Measurements from ENCODE around the gene FHL3. TPM values are rescaled to one million over a fixed set of nuclear protein-coding genes. Genes with fewer than 3 reads are reported as not detected.
"Not testable (repeated sequence)": the region's sequence is repeated elsewhere in the genome, so short reads cannot be mapped to it uniquely, and the experiment has no call there.

Gene FHL3
- total RNA-seq, 1 experiment from 2014 or later, result 2.2 TPM

DNA sequence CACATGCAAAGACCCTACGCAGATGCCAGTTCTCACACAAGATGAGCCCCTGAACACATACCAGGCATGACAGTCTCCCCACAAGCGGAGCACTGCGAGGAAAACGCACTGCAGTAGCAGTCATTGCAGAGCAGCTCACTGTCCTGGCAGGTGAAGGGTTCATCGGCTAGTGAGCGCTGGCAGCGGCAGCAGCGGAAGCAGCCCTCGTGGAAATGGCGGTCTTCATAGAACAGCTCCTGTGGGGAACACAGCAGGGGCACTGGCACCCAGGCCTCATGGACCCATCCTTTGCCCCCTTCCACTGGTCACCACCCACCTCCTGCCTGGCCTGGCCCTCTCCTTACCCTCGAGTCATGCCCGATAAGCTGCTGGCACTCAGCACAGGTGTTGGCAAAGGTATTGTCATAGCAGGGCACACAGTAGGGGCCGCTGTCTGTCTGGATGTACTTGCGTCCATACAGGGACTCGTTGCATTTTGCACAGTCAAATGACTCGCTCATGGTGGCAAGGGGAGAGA lies 6.3 kb downstream of the FHL3 start:
- in situ Hi-C loops (cut with HindIII; ENCODE audit: low pct_unique_long_range_greater_than_20kb, low sequenced_read_pairs), result no loop called here
- no peak for DNase-seq (ENCODE audit: low read depth)

DNA sequence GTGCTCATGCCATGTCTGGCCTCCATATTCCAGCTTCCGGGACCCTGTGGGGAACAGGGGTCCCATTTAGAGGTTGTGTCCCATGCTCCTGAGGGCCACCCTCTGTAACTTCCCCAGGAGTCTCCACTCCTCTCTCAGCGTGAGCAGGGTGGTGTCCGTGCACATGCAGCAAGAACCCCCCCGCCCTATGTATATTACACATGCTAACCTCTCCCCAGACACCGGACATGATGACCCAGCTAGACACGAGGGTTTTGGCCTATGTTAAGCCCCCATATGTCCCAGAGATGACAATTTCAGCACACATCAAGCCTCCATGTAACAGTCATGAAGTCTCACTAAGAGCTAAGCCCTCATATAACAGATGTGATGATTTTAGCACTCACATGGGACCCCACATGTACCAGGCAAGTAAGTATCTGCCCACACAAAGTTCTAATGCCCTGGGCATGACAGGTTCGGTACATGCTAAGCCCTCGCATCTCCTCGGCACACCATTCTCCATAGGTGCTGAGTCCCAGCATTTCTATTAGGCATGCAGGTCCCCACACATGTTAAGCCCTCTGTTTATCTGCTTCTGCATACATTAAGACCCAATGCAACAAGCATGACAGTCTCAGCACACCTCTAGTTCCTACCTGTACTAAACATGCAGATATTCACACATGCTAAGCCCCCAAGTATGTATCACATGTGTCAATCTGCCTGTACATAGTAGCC lies 7.1 kb downstream of the FHL3 start:
- in situ Hi-C loops (cut with HindIII; ENCODE audit: low pct_unique_long_range_greater_than_20kb, low sequenced_read_pairs), result no loop called here
- no peak for DNase-seq (ENCODE audit: low read depth)

- in situ Hi-C loops (cut with HindIII; ENCODE audit: low pct_unique_long_range_greater_than_20kb, low sequenced_read_pairs), result no loop called here
- no peak for DNase-seq (ENCODE audit: low read depth)
Measured at GRCh38 chr1:37997256-37998088, 7.8 kb downstream of the FHL3 start.

DNA sequence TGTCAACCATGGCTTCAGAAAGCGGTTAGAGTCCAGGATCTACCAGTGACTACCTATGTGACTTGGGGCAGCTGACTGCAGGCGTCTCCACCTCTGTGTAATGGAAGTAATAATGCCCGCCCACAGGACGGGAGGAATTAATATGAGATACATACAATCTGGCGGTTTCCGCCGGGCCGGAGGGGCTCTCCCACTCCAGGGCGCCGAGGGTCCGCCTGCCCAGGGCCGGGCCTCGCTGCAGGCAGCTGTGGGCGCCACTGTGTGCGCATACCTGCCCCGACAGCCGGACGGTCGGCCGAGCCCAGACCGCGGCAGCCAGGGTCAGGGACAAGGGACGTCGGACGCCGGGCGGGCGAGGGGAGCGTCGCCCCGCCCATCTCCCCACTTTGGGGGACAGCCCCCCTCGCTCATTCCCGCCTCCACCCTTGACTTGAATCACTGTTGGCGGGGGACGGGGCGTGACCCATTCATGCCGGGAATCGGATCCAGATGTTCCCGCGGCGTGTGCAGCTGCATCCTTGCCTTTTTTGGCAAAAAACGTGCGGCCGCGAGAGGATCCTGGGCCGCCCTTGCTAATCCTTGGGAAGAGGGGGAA lies 9.5 kb downstream of the FHL3 start:
- in situ Hi-C loops (cut with HindIII; ENCODE audit: low pct_unique_long_range_greater_than_20kb, low sequenced_read_pairs), result no loop called here
- no peak for DNase-seq (ENCODE audit: low read depth)

GRCh38 chr1:37994886-37995566 lies 10.3 kb downstream of the FHL3 start:
- in situ Hi-C loops (cut with HindIII; ENCODE audit: low pct_unique_long_range_greater_than_20kb, low sequenced_read_pairs), result no loop called here

DNA sequence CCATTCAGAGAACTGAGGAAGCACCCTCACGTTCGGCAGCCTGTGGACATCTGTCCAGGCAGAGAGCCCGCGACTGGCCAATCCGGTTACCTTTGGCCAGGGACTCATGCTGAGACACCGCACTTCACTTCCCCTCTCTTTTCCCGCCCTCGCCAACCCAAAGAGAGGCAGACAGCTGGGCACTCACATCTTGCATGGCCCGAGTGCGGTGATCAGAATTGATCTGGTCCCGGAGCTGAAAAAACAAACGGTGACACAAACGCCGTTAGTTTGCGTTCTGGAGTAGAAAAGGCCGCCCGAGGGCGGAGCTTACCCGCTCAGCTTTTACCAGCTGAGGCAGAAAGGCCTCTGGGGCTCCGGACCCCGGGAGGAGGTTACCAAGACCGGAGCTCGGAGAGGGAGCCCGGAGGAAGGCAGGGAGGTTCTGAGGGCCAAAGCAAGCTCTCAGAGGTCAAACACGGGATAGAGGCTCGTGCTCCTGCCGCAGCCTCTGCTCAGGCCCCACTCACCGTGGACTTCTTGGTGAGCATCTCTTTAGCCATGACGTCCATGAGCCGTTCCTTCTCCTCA lies 15.9 kb downstream of the FHL3 start:
- in situ Hi-C loops (cut with HindIII; ENCODE audit: low pct_unique_long_range_greater_than_20kb, low sequenced_read_pairs), result no loop called here
- peak; percentile 34 for DNase-seq (ENCODE audit: low read depth)

More at GRCh38 chr1:37994886-37995566, 10.3 kb downstream of the FHL3 start:
- DNase-seq (ENCODE audit: low read depth), result no peak

DNA sequence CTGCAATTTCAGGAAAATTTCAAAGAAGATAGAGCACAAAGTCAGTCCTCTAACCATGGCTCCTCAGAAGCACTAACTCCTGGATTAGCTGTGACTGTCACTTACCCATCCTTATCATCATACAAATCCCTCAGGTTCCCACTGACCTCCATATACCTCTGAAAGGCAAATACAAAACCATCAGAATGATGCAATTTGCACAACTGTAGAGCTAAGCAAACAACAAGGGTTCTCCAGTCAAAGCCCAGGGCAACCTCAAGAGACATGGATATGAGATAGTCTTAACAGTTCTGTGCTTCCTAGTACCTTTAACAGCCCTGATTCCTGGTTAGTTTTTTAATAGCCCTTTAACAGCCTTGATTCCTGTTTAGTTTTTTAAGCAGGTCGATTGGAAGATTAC lies 17.6 kb downstream of the FHL3 start:
- DNase-seq (ENCODE audit: low read depth), result no peak
- in situ Hi-C loops (cut with HindIII; ENCODE audit: low pct_unique_long_range_greater_than_20kb, low sequenced_read_pairs), result no loop called here

DNA sequence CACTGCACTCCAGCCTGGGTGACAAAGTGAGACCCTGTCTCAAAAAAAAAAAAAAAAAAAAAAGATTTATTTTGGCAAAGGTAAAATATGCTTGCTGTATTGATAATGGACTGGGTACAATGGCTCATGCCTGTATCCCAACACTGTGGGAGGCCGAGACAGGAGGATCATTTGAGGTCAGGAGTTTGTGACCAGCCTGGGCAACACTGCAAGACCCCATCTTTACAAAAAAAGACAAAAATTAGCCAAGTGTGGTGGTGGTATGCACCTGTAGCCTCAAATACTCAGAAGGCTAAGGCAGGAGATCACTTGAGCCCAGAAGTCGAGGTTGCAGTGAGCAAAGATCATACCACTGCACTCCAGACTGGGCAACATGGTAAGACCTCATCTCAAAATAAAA lies 21.8 kb downstream of the FHL3 start:
- DNase-seq (ENCODE audit: low read depth), result no peak
- in situ Hi-C loops (cut with HindIII; ENCODE audit: low pct_unique_long_range_greater_than_20kb, low sequenced_read_pairs), result no loop called here

DNA sequence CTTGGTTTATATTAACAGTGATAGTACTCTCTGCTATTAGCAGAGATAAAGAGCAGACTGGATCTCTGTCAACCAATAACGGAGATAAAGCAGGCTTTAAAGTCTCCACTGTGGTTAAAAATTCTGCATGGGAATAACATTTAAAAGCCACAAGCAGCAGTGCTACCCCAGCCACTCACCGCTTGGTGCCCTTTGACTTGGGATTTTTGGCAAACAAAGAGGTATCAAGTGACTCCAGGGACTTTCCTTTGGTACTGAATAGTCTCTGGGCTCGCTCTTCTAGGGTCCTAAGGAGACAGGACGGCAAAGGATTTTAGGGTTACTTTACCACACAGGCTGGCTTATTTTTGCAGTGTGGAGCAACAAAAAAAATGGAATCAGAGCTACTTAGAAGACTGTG lies 26.8 kb downstream of the FHL3 start:
- in situ Hi-C loops (cut with HindIII; ENCODE audit: low pct_unique_long_range_greater_than_20kb, low sequenced_read_pairs), result no loop called here
- DNase-seq (ENCODE audit: low read depth), result no peak

DNA sequence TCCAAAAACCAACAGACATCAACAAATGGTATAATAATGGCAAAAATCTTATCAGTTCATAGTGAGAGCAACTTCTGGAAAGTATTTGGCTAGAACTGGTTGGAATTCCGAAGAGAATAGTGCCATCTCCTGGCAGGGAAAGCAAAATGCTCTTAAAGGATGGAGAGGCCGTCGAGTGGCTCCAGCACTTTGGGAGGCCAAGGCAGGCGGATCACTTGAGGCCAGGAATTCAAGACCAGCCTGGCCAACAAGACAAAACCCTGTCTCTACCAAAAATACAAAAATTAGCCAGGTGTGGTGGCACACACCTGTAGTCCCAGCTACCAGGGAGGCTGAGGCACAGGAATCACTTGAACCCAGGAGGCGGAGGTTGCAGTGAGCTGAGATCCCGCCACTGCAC lies 30.2 kb downstream of the FHL3 start:
- in situ Hi-C loops (cut with HindIII; ENCODE audit: low pct_unique_long_range_greater_than_20kb, low sequenced_read_pairs), result not testable (repeated sequence)
- peak; percentile 23 for DNase-seq (ENCODE audit: low read depth)

DNA sequence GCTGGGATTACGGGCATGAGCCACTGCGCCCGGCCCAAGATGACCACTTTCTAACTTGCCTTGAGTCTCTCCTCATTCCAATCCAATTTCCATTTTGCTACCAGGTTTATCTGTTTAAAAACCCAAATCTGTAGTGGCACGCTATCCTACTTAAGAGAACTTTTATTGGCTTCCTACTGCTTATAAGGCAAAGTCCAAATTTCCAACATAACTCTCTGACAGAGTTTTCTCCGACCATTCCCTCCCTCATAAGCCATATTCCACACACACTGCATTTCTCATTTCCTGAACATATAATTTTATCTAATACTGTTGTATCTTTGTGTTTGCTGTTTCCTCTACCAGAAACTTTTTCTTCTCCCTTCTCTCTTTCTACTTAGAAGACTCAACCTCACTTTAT lies 30.7 kb downstream of the FHL3 start:
- in situ Hi-C loops (cut with HindIII; ENCODE audit: low pct_unique_long_range_greater_than_20kb, low sequenced_read_pairs), result no loop called here
- no peak for DNase-seq (ENCODE audit: low read depth)

- DNase-seq (ENCODE audit: low read depth); in situ Hi-C loops (cut with HindIII; ENCODE audit: low pct_unique_long_range_greater_than_20kb, low sequenced_read_pairs): not testable (repeated sequence)
Measured at GRCh38 chr1:37973684-37974083, 31.6 kb downstream of the FHL3 start.

DNA sequence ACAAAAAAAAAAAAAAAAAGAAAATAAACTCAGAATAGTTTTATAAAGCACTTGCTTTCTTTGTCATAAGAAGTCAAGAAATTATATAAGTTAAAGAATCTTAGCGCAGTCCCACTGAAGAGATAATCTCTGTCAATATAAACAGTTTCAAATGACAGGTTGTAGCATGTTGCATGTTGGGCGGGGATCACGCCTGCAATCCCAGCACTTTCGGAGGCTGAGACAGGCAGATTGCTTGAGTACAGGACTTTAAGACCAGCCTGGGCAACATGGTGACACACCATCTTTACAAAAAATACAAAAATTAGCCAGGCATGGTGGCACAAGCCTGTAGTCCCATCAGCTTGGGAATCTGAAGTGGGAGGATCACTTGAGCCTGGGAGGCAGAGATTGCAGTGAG lies 40.0 kb downstream of the FHL3 start:
- in situ Hi-C loops (cut with HindIII; ENCODE audit: low pct_unique_long_range_greater_than_20kb, low sequenced_read_pairs), result no loop called here
- no peak for DNase-seq (ENCODE audit: low read depth)

- in situ Hi-C loops (cut with HindIII; ENCODE audit: low pct_unique_long_range_greater_than_20kb, low sequenced_read_pairs); DNase-seq (ENCODE audit: low read depth): not testable (repeated sequence)
Measured at GRCh38 chr1:37964106-37964505, 41.2 kb downstream of the FHL3 start.

- DNase-seq (ENCODE audit: low read depth), result peak; percentile 41
- in situ Hi-C loops (cut with HindIII; ENCODE audit: low pct_unique_long_range_greater_than_20kb, low sequenced_read_pairs), result no loop called here
Measured at GRCh38 chr1:37958690-37959089, 46.6 kb downstream of the FHL3 start.

DNA sequence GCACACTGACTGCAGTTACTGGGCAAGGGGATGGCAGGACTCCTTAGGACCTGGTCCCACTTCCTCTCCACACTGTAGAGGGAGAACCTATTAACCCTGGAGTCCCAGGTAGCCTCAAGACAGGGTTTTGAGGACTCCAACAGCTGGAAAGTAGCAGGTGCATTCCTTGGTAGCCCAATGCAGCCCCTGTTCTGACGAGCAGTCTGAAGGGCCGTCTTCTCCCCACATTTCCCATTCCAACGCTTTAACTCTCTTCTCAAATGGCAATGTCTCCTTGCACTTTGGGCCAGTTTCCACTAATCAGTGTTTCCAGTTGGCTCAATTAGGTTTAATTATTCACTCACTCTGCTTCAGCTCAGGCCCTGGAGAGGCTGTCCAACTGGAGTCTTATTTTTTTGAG lies 49.6 kb downstream of the FHL3 start:
- DNase-seq (ENCODE audit: low read depth), result no peak
- in situ Hi-C loops (cut with HindIII; ENCODE audit: low pct_unique_long_range_greater_than_20kb, low sequenced_read_pairs), result no loop called here

DNA sequence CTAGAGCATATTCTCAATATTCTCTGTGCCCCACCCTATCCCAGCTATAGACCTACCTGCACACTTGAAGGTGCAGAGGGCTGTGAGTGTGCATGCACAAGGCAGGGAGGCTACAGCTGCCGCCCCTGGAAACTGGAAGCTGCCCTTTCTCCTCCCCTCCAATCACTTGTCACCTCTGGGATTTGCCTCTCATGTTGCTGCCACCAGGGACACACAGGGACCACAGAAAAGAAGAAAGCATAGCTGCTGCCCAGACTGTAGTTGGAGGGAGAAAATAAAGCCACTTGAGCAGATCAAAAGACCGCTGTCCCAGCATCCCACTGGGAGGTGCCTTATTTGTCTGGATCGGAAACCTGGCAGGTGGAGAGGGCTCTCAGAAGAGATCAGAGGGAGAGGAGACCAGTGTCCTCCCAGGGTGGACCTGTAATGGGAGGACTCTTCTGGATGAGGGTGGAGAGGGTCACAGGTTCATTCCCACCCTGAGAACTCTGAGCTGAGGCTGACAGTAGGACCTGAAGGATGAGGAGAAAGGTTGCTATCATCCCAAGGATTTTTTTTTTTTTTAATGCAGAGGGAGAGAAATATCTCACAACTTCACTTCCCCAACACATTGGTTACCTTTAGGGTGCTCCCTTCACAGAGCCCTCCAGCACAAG lies 50.9 kb downstream of the FHL3 start:
- in situ Hi-C loops (cut with HindIII; ENCODE audit: low pct_unique_long_range_greater_than_20kb, low sequenced_read_pairs), result no loop called here
- no peak for DNase-seq (ENCODE audit: low read depth)

- in situ Hi-C loops (cut with HindIII; ENCODE audit: low pct_unique_long_range_greater_than_20kb, low sequenced_read_pairs), result no loop called here
- DNase-seq (ENCODE audit: low read depth), result no peak
Measured at GRCh38 chr1:37952738-37953137, 52.6 kb downstream of the FHL3 start.
